ENCODE results near the gene GRIA2.
"Not testable (repeated sequence)": the region's sequence is repeated elsewhere in the genome, so short reads cannot be mapped to it uniquely, and the experiment has no call there.

GRIA2 gene

GRCh38 chr4:157220371-157220881, at the start of gene GRIA2:
TSS of gene GRIA2 (plus strand) at chr4:157220728. CDS start at chr4:157221043, 315 bp downstream.
- peak; percentile 27 for DNase-seq

- DNase-seq: no peak
These were observed 48.5 kb upstream of the GRIA2 start for GRCh38 chr4:157172011-157172410.

DNA sequence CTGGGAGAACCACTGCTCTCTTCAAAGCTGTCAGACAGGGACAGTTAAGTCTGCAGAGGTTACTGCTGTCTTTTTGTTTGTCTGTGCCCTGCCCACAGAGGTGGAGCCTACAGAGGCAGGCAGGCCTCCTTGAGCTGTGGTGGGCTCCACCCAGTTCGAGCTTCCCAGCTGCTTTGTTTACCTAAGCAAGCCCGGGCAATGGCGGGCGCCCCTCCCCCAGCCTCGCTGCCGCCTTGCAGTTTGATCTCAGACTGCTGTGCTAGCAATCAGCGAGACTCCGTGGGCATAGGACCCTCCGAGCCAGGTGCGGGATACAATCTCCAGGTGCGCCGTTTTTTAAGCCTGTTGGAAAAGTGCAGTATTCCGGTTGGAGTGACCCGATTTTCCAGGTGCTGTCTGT, 40.3 kb upstream of the GRIA2 start:
- DNase-seq: not testable (repeated sequence)

- no peak for DNase-seq
These were observed 36.2 kb upstream of the GRIA2 start for GRCh38 chr4:157184300-157184699.

DNA sequence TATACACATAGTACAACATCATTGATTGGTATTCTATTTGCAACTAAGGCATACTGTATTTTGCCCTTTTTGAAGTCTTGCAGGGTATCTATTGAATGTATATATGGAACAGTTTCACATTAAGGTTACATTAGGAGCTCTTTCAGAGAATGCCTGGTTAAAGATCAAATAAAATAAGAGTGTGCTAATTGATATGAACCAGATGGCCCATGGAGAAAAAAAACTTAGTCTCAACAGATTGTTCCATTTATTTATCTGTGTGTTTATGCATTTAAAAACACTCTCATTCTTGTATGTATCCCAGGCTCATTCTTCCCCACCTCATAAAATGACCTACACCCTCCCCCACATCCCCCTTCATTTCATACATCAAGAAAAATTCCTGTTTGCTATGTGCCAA, 35.2 kb upstream of the GRIA2 start:
- no peak for DNase-seq

GRCh38 chr4:157195374-157195773, 25.2 kb upstream of the GRIA2 start:
- no peak for DNase-seq

- no peak for DNase-seq
These were observed 24.5 kb upstream of the GRIA2 start for GRCh38 chr4:157196046-157196445.

- no peak for DNase-seq
These were observed 15.8 kb upstream of the GRIA2 start for GRCh38 chr4:157204634-157205244.

- no peak for DNase-seq
These were observed 2.8 kb upstream of the GRIA2 start for GRCh38 chr4:157217708-157218107.

GRCh38 chr4:157219711-157220370, 687 bp upstream of the GRIA2 start:
- DNase-seq: no peak

GRCh38 chr4:157221426-157221894, 932 bp downstream of the GRIA2 start:
- no peak for DNase-seq

DNA sequence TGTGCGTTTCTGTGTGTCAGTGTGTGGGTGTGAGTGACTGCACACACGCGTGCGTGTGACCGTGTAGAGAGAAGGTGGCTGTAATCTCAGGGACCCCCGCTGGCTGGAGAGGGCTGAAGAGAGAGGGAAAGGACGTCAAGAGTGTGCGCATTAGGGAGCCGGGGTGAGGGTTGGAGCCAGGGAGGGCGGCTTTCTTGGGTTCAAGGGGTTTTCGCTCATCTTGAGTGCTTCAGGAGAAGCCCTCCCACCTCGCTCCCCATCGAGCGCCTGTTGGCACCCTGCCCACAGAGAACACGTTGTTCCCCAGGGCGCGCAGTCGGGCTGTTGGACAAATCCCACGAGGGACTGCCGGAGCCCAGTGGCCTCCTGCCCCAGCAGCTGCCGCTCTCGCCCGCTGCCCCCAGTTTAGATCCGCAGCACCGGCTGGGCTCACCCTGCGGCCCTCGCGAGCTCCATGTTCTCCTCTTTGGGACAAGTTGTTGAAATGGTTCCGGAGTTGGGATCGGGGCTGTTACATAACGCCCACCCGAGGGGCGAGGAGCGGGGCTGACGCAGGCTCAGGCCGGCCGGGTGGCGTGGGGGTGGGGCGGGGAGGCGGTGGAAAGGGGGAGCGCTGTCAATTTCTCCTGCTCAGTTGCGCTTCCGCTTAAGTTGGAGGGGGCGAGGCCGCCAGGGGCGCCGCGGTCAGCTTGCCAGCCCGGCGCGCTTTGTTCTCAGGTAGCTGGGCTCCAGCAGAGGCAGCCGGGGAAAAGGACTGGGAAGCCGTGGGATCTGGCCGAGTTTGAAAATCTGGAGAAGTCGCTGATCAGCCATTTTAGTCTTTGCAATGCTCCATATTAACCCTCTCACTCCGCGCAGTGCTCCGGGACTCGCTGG, 1.6 kb downstream of the GRIA2 start:
- peak; percentile 38 for DNase-seq

GRCh38 chr4:157222771-157223160, 2.2 kb downstream of the GRIA2 start:
- no peak for DNase-seq

DNA sequence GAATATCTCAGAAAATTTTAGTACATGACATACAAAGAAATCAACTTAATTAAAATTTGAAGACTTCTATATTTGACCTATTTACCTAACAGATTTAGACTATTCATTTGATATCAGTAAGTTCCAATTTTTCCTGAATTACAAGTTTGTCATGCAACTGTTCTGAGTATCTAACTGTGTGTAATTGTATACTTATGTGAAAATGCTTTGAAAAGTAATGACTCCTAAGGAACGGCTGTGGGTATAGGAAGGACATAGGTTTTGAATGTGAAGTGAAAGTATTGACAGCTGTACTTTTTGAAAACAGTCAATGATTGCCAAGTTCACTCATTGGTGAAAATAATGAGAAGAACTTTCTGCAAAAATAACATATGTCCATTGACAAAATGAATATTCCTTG, 2.9 kb downstream of the GRIA2 start:
- DNase-seq: no peak

DNA sequence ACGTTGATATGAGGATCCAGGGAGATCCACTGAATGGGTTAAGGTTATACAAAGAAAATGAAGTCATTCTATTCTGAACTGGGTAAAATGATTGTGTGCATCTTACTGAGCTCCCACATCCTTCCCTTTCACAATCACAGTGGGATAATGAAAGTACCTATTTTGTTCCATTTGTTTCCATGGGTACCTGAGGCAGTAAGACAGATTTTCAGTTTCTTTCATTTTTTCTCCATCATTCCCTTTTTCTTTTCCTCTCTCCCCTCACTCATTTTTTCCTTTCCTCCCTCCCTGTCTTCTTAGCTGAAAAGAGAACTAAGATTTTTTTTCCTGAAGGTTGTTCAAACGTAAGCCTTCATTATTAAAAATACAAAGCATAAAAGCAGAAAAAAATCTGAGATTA, 4.6 kb downstream of the GRIA2 start:
- no peak for DNase-seq

DNA sequence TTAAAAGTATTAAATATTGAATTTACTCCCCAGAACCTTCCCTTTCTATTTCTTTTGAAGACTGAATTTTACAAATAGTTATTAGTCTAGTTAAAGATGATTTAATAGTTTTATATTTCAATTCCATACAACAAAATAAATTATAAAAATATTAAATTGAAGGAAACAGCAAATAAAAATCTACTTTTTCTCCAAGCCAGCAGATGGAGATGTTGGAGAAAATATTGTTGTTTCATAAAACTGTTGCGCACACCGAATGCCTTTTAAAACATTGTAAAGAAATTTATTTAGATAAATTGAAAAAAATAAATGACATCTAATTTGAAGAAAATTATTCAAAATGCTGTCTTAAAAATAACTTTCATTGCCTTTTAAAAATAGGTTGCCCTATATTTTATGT, 5.5 kb downstream of the GRIA2 start:
- no peak for DNase-seq

DNA sequence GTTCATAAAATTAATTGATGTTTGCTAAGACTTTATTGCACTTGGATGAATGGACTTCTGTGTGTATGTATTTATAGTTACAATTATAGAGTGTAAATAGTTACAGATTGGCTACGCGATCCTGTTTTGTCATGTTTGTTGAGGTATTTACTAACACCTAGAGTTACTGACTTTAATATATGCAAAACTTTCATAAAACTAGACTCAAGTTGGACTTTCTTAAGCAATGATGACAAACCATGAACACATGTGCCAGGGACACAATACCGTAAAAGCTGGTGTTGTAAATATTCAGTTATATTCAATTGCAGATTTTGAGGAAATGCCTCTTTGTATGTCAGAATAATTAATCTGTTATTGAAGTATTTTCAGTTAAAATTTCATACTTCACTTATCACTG, 6.1 kb downstream of the GRIA2 start:
- no peak for DNase-seq

DNA sequence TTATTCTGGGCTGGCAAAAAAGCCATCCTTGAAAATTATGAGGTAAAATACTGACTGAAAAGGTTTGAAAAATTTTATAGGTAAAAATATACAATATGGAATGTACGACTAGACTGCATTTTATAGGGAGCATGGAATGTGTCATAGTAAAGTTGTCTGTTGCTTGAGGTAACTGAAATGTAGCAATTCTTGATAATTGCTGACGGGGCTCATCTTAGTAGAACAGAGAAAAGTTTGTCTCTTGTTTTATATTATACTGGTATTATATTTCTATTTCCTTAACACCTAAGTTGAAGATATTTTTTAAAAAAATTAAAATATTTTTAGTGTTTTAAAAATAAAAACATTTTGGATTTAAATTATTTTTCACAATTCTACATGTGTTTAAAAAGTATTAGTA, 11.0 kb downstream of the GRIA2 start:
- no peak for DNase-seq

DNA sequence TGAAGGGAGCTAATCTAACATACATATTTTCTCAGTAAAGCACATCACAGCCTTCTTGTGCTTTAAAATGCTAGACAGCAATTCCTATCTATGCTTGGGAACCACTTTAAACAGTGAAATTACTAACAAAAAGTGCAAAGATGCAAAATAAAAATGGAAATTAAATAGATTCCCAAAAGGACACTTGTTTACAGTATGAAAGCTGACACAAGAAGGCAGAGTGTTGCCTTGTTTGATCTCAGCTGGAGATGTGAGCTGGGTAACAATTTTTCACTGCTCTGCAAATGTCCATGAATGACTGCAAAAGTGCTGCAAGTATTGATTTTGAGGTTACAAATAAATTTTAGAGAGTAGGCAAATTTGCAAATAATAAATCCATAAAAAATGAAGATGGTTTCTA, 22.3 kb downstream of the GRIA2 start:
- no peak for DNase-seq

GRCh38 chr4:157244348-157244747, 23.8 kb downstream of the GRIA2 start:
- DNase-seq: no peak

- no peak for DNase-seq
These were observed 24.8 kb downstream of the GRIA2 start for GRCh38 chr4:157245351-157245750.

GRCh38 chr4:157246964-157247363, 26.4 kb downstream of the GRIA2 start:
- no peak for DNase-seq

- not testable (repeated sequence) for DNase-seq
These were observed 37.6 kb downstream of the GRIA2 start for GRCh38 chr4:157258165-157258564.

DNA sequence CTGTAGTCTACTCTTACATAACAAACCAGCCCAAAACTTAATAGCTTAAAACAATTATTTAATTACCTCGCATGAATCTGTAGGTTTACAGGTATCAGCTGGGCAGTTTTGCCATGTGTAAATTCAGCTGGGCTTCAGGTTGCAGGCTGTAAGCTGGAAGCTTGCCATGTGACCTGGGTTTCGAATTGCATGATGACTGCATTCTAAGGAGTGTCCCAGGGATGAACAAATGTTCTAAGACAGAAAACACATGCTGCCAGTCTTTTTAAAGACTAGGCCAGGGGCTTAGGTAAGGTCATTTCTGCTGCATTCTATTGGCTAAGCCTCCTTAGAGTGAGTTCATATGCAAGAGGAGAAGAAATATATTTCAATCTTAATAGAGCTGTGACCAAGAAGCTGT, 44.8 kb downstream of the GRIA2 start:
- DNase-seq: peak; percentile 51

Measured in NCI-H524 treated with DMSO at 0.1 percent for 48 hours (cell line).